Ureter (tissue), 1 donor: ENCODE results near the gene BAD. TPM values are rescaled to one million over a fixed set of nuclear protein-coding genes. Genes with fewer than 3 reads are reported as not detected.

Source experiments
- DNase-seq: peaks from one replicate; pipeline ENCODE4 v3.0.0-alpha.2; 2020; ENCODE audit warnings: low spot score
- total RNA-seq: library from RNA; stranded (reverse); gene quantifications from one replicate; pipeline ENCODE4 v1.2.4, GENCODE V29; 2023
- donor health status: DM: yes; HTN: yes; CAD: no.

The BAD gene
- total RNA-seq, 1 donor from 2014 or later: 43.0 TPM

GRCh38 chr11:64275841-64276240 is 8.6 kb downstream of the BAD start:
- DNase-seq: no peak

DNA sequence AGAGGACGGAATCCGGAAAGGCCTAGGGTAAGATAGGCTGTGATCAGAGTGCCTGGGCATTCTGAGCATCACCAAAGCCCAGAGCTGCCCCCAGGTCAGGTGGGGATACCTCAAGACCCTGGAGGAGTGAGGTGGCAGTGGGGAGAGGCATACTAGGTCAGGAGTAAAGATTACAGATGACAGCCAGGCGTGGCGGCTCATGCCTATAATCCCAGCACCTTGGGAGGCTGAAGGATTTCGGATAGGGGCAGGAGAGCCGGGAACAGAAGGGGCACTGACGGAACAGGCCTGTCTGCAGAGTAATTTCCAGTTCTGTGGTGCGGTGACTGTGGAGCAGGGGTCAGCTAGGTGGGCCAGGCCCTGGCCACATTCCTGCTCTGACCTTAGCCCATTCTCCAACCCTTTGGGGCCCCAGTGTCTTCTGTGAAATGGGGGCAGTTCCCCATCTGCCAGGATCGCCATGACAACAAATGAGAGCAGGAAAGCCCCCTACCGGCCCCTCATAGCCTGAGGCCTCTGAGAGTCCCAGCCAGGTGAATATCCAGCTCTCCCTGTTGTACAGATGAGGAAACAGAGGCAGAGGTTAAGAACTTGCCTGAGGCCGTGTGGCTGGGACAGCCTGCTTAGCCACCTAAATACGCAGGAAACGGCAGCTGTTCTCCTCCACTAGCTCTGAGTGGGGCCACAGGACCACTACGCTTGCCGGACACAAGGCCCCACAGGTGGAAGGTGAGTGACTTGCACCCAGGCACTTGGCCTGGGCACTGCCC is 9.2 kb downstream of the BAD start:
- no peak for DNase-seq

DNA sequence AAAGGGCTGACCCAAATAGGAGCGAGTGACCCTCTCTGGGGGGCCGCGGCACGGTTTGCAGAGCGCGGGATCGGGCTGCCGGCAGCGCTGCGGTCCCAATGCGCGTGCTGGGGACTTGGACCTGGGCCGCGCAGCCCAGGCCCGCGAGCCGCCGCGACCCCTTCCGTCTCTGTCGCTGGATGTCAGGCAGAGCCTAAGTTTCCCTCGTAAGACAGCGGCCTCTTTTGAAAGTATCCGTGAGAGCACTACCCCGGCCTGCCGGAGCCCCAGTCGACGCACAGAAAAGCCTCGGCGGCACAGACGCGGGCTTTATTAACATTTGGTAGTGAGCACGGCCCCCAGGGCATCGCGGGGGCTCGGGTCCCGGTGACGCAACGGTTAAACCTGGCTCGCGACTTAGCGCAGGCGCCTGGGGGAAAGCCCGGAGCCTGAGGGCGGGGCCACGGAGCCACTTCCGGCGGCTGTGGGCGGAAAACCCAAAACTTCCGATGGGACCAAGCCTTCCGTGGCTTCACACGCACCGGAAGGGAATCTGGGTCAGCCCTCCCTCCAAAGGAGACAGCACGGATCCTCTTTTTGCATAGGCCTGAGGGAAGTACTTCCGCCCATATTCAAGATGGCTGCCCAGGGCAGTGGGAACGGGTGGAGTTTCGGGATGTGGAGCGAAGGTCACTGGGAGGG is 14.8 kb downstream of the BAD start:
- DNase-seq: peak; percentile 98

- no peak for DNase-seq
Measured at GRCh38 chr11:64268893-64269539, 15.4 kb downstream of the BAD start.

DNA sequence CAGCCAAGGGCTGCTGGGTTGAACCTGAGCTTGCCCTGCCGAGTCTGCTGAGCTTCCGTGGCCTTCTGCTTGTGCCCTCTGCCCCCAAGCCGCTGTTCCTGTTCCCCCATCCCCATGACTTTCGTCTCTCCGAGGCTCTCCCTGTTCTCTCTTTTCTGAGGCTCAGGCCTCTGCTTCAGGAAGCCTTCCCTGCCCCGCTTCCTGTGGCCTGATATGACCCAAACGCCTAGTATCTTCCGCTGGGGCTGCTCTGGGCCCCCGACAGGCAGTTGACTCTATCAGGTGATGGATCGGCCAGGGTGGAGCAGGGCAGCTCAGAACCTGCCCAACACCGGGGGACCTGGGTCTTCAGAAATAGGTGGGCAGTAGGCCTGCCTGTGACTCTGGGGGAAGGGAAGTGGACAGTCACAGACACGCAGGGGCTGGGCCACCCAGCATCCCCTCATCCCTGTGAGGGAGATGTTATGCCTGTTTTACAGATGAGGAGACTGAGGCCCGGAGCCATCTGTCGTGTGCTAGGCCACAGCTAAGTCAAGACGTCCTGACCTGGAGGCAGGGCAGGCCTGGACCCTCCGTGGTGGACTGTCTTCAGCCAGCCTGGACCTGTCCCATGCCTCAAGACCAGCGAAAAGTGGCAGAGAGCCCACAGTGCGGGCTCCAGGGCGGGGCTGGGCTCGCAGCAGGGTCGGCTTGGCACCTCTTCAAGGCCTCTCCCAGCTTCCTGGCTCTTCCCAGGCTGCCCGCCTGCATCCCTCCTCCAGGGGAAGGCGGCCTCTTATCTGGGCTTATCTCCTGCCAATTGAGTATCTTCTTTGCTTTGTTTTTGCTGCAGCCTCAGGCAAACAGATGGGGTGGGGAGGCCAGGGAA is 16.2 kb downstream of the BAD start:
- DNase-seq: peak; percentile 79

- no peak for DNase-seq
Measured at GRCh38 chr11:64267207-64267945, 17.1 kb downstream of the BAD start.

DNA sequence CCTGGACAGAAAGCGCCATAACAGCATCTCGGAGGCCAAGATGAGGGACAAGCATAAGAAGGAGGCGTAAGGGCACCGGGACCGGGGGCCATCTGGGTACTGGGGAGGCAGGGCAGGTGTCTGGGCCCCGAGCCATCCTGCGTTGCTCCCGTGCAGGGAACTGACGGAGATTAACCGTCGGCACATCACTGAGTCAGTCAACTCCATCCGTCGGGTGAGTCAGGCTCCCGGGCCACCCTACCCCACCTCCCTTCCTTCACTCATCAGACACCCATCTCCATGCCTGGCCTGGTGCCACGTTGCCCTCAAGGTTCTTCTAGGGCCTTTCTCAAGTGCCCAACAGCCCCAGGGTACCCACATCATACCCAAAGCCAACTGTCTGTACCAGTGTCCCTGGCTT is 18.1 kb downstream of the BAD start:
- no peak for DNase-seq

GRCh38 chr11:64265176-64266160 is 19.0 kb downstream of the BAD start:
- no peak for DNase-seq

DNA sequence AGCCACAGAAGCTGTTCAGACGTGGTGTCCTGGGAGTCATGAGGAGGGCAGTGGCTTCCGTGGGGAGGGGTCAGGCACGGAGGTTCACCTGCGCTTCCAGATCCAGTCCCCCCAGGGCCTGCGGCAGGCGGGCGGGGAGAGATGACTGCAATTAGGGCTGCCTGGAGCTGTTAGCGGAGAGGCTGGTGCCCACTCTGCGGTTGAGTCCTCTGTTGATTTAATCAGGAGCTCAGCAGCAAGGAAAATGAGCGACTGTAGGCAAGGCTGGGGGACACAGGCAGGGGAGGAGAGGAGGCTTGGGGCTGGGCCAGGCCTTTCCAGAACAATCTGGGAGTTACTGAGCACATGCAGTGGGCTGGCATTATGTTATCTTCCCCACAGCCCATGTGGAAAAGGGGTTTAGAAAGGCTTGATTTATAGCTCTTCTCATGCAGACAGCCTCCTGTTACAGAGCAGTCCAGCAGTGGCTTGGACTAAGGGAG is 20.1 kb downstream of the BAD start:
- no peak for DNase-seq

DNA sequence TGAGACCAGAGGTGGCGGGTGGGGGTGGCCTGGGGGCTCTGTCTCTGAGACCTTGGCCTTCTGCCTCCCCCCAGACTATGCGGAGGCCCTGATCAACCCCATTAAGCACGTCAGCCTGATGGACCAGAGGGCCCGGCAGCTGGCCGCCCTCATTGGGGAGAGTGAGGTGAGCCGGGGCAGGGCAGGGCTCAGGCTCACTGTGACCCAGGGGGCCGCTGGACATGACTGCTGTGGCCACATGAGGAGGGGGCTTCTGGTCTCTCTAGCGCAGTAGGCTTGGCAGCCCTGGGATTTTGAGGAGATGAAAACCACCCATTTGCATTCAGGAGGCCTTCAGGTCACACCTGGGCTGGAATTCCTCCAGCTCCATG is 20.5 kb downstream of the BAD start:
- DNase-seq: no peak

DNA sequence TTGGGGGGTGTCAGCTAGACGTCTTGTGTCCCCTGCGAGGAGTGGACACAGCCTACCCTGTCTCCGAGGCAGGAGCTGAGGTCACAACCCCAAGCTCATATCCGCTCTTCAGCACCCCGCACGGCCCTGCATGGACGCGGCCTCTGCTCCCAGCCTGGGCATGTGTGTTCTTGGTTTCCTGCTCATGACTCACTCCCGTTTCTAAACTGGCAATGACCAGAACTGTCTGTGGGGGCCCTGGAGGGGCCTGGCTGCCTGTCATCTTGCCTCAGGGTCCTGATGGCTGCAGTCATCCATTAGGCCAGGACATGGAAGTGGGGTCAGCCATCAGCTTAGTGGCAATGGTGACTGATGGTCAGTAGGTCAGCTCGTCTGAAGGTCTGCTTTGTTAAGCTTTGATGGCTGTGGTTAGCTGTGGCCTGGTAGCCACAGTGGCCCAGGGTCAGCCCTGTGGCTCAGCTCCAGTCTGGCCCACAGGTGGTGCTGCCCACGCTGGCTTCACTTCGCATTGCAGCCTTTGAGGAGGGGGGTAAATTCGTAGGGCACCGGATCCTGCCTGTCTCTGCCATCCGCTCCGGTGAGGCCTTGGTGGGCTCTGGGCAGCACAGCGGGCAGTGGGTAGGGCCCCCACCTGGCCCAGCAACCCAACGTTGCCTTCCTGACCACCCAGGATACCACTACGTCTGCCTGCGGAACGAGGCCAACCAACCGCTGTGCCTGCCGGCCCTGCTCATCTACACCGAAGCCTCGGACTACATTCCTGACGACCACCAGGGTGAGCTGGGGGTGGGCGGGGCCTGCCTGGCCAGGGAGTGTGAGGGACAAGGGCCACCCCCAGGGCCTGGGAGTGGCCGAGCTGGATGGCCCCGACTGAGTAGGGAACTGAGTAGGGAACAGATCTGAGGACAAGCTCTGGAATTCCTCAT is 21.2 kb downstream of the BAD start:
- no peak for DNase-seq

DNA sequence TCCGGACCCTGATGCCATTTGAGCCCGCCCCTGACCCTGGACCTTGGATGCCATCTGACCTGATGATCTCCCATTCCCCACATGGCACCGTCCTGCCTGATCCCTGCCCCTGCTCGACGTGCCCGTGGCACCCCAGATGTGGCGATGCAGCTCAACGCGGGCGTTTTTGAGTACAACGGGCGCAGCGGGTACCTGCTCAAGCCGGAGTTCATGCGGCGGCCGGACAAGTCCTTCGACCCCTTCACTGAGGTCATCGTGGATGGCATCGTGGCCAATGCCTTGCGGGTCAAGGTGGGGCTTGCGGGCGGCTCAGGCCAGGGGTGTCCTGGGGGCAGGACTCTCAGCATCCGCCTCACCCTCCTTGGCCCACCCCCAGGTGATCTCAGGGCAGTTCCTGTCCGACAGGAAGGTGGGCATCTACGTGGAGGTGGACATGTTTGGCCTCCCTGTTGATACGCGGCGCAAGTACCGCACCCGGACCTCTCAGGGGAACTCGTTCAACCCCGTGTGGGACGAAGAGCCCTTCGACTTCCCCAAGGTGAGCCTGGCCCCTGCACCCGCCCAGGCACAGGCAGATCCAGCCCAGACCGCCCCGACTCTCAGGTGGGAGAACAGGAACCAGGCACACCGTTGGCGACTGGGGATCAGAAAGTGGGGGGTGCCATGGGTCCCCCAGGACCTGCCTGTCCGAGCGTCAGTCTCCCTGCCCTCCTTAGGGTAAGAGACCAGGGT is 22.0 kb downstream of the BAD start:
- no peak for DNase-seq

GRCh38 chr11:64261556-64262080 is 22.8 kb downstream of the BAD start:
- no peak for DNase-seq

DNA sequence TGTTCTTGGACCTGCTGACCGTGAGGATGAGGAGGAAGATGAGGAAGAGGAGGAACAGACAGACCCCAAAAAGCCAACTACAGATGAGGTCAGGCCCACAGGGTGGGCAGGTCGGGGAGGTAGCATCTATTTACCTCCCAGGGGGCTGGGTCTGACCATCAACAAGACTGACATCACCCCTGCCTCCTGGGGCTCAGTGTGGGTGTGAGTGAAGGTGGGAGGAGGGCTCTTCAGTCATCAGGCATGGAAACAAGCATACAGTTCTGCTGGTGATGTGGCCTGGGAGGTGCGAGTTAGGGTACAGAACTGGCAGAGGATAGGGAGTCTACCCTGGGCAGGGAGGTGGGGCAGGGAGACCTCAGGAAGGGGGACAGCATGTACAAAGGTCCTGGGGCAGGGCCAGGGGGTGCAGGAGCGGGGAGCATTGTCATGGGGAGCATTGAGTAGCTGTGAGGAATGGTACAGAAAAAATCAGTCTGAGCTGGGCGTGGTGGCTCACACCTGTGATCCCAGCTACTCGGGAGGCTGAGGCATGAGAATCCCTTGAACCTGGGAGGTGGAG is 24.2 kb downstream of the BAD start:
- DNase-seq: no peak

GRCh38 chr11:64259533-64260067 is 24.9 kb downstream of the BAD start:
- DNase-seq: no peak

- DNase-seq: no peak
Measured at GRCh38 chr11:64258946-64259532, 25.4 kb downstream of the BAD start.

GRCh38 chr11:64258356-64258755 is 26.1 kb downstream of the BAD start:
- DNase-seq: no peak
